HG02943 (cell line): ENCODE measurements around the gene TCEA2.
"Not testable (repeated sequence)": the region's sequence is repeated elsewhere in the genome, so short reads cannot be mapped to it uniquely, and the experiment has no call there.

ENCODE experiments used
- ATAC-seq: cut with Tn5 transposase; IDR thresholded peaks from one replicate; pipeline ENCODE4 v1.9.1; 2021; ENCODE audit warnings: mild to moderate bottlenecking, low read depth, moderate library complexity; ENCODE audit not compliant: unreplicated experiment

Gene TCEA2

DNA sequence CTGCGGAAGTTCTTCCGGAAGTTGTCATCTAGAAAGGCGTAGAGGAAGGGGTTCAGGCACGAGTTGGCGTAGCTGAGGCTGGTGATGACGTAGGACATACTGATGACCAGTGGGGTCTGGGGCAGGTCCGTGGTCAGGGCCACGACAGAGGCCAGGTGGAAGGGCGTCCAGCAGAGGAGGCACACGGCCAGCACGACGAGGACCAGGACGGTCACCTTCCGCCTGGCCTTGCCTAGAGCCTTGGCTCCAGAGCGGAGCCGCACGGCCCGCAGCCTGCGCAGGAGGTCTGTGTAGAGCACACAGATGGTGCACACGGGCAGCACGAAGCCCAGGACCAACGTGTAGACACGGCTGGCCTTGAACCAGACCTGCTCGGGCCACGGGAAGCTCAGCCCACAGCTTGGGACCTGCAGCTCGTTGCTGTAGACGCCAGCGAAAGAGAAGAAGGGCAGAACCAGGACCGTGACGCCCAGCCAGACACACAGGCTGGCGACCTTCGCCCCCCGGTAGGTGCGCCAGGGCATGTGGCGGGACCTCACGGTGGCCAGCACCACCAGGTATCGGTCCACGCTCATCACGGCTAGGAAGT lies 42.9 kb downstream of the TCEA2 start:
- no peak for ATAC-seq

DNA sequence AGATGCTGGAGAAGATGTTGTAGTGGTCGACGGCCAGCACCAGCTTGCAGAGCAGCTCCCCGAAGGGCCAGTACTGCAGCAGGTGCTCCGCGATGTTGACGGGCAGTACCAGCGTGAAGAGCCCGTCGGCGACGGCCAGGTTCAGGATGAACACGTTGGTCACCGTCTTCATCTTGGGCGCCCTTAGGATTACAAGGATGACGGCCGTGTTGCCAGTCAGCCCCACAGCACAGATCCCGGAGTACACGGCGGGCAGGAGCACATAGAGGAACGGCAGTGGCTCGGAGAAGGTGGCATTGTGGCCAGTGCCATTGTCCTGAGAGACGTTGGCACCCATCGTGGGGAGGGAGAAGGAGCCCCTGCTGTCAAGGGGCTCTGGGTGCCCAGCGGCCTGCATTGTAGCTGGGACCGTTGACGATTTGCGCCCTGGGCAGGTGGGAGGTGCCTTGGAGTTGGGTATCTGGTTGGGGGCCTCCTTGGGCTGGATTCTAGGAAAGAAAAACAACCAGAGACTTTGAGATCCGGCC lies 43.5 kb downstream of the TCEA2 start:
- ATAC-seq = no peak

DNA sequence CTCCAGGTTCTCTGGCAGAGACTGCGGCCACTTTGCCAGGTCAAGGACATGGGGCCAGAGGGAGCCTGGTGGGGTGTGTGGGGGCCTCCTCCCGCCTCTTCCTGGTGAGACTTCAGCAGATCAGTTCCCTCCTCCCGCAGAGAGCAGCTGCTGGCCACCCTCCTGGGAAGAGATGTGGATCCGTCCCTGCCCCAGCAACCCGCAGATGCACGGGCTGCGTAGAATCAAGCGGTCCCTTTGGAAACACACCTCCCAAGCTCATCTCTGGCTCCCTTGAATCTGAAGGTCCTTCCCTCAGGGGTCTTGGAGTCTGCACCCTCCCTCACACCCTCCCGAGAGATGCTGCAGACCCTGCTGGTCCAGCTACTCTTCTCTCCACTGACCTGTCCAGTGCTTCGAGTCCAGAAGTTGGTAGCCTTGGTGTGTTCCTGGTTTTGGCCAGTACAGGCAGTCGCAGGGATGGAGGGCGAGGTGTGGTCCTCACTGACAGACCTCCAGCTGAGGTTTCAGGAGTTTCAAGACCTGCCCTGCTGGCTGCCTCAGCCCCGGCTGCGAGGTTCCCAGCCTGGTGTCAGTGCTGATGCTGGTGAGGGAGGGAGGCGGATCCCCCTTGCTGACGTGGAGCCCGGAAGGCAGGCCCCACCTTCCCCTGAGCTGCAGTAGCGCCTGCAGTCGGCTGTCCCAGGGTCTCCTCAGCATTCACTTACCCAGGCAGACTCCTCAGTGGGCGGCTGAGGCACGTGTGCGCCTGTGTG lies 44.2 kb downstream of the TCEA2 start, which contains the start of gene NPBWR2:
TSS of gene NPBWR2 (minus strand) at position 585 of the 755 bp plus-strand sequence. CDS start 734 bp downstream, outside the sequence.
- ATAC-seq = no peak

DNA sequence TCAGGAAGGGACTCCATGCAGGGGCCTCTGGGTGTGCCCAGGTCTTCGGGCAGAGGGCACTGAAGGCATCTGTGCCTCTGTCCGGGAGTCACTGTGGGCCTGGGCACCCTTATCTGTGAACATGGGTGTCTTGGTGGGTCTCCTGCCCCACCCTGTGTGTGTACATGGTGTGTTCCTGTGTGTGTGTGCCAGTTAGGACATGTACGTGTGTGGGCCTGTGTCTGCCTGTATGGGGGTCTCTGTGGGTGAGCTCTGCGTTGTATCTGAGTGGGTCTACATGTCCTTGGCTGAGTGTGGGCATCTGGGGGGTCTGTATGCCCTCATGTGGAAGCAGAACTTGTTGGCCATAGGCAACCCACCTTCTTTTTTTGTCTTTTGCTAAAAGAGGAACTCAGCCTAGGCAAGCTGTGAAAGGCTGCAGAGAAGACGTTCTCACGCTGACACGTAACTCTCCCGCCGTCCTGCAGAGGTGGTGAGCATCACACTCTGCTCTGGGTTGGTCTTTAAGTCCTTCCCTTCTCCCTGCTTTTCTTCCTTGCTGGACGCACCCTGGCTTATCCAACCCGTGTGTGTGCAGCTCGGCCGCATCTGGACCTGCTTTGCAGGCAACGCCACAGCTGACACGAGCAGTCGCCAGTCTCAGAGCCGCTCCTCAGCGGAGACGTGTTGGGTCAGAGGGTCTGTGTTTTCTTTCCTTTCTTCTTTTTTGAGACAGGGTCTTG lies 44.9 kb downstream of the TCEA2 start:
- ATAC-seq = no peak

DNA sequence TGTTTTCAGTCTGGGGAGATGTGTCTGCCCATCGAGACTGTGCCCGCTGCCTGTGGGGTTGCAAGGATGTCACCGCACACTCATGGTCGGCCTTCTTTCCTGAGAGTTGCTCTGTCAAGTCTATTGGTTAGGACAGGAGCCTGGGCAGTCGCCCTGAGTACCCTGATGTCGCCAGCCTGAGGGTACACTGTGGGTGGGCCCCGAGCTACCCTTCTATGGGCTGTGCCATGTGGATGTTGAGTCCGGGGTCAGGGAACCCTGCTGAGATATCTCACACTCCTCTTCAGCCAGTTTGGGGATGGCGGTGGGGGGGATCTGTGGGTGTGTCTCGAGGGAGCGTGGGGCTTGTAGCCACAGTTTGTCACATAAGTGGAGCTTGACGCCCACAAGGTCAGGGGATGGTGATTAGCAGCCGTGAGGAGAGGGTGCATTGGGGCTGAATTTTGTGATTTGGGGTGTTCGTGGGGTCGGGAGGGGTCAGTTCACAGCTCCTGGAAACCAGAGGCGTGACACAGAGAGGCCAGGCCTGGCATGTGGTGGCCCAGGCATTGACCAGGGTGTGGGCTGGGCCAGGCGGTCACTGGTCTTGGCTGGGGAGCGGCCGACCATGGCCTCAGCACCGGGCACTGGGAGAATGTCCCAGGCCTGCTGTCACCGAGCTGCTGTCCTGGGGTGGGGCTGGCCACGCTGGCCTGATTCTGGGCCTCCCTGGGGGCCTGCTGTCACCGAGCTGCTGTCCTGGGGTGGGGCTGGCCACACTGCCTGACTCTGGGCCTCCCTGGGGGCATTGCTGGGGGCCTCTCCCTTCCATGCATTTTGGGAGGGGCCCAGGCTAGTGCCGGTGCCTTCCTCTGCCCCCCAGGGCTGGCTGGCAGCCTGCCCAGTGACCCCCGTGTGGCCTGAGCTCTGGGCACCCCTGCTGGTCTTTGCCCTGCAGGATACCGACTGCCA lies 46.0 kb downstream of the TCEA2 start:
- ATAC-seq = no peak

DNA sequence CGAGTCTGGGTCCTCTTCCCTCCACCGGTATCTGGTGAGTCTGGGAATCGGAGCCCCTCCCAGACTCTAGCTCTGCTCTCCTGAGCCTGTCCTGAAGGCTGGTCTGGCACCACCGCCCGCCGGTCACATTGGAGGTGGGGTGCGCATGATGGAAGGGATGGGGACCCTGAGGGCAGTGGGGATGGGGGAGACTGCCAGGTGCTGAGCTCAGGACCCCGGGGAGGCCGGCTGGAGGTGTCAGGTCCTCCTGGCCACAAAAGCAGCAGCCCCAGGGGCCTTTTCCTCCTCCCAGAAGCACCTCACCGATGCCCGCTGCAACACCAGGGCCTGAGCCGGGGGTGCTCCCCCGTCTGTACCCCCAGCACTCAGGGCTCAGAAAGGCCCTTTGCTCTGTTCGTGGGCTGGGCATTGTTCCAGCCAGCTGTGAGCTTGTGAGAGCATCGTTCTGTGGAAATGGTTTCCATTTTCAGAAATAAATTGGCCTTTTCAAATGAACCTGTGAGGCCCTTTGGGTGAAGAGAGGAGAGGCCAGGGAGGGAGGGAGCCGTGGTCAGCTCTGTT lies 46.9 kb downstream of the TCEA2 start:
- ATAC-seq = no peak

DNA sequence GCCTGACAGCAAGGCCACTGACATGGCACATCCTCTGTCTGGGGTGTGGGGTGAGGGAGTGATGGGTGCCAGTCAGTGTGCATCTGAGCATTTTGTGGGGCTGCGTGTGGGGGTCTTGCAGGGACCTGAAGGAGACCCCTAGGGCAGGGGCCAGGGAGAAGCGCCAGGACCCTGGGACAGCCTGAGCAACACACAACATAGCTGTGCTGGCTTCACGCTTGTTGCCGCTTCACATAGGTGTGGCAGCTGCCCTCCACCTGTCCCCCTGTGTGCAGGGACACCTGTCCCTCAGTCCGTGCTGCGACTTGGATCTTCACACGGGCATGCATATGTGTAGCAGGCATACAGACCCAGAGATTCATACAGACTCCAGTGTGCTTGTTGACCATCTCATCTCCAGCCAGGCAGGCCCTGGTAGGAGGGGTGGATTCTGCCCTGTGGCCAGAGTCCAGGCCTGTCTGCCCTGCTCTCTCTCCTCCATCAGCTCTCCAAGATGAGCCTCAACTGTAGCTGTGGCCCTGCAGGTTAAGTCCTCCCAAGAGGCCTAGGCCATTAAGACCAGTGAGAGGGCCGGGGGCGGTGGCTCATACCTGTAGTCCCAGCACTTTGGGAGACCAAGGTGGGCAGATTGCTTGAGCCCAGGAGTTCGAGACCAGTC lies 47.5 kb downstream of the TCEA2 start:
- no peak for ATAC-seq

DNA sequence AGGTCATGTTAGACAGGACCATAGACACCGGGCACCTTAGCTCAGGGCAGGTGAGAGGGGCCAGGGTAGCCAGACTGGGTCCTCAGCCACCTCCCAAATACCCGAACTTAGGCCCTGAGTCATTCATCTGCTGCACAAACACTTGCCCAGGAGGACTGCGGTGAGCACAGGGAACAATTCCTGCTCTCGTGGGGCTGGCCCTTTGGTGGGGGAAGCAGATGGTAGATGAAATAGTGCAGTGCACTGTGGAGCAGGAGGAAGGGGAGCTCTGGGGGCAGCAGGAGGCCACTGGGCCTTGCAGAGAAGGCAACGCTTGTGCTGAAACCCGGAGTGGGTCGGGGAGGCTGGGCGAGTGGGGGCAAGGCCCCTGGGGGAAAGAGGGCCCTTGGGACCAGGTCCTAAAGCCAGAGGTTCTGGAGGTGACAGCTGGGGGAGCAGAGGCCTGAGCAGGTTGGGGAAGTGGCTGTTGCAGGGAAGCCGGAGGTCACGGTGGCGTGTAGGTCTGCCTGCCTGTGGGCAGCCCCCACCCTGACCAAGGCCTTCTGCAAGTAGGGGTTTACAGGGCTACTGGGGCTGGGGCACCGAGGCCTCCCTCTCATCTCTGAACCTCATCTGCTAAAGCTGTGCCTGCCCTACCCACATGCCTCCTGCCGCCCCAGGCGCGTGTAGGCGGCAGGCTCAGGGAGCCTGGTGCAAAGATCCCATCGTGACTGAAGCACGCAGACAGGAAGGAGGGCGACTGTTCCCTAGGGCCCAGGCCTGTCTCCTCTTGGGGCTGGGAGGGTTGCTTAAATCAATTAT lies 49.0 kb downstream of the TCEA2 start:
- no peak for ATAC-seq

DNA sequence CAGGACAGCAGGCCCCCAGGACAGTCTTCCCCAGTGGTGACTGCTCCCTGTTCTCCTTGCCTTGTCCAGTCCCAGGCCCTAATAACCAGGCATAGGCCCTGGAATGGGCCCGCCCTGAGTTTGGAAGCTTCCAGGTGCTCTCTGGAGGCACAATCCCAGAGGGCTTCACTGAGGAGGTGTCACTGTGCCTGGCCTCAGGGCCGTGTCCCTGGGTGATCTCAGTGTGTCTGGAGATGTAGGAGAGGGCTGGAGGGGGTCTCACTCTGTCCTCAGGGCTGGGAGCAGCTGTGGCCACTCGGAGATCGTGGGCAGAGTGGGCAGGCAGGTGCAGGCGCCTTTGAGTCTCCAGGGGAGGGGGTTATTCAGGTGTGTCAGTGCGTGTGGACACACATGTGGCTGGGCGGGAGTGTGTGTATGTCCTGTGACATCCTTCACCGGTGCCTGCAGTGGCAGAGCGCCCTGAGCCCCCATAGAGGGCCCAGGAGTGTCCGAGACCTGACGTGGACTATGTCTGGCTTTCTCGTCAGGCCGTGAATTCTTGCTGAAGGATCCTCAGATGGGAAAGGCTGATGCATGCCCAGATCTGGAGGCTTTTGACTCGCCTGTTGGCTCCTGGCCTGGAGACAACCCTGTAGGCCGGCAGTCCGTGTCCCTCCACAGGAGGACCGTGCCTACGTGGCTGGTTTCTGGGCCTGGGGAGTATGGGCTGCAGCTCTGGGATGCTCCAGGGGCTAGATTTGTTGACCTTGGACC lies 49.9 kb downstream of the TCEA2 start:
- ATAC-seq = no peak

DNA sequence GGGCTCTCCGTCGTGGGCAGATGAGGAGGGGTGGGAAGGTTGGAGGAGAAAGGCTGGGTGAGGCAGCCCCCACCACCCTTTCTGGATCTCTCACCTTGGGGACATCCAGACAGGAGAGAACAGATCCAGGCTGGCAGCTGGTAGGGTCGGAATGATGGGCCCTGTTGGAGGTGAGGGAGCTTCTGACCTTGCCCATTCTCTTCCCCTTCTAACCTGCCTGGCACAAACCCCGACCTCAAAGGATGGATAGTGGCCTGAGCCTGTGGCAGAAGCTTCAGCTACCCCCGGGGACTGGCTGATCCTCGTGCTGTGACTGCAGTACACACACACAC lies 50.4 kb downstream of the TCEA2 start:
- no peak for ATAC-seq

DNA sequence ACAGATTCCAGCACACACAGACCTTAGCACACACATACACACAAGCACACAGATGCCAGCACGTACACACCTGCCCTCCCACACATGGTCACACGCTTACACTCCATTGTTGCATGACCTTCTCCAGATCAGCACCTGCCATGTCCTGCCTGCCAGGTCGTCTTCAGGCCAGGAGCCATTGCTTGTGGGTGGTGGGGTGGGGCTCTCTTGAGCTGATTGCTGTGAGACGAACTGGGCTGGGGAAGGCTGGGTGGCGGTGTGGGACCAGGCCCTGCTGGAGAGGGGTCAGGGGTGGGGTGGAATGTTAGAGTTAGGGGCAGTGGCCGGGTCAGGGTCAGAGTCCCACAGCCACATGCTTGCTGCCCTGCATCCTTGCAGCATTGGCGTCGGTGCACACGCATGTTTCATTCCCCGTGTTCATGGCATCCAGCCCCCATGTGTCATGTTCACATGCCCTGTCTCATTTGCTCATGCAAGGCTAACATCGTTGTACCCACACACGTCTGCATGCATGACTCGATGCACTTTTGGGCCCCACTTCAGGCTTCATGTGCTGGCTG lies 50.9 kb downstream of the TCEA2 start:
- no peak for ATAC-seq

DNA sequence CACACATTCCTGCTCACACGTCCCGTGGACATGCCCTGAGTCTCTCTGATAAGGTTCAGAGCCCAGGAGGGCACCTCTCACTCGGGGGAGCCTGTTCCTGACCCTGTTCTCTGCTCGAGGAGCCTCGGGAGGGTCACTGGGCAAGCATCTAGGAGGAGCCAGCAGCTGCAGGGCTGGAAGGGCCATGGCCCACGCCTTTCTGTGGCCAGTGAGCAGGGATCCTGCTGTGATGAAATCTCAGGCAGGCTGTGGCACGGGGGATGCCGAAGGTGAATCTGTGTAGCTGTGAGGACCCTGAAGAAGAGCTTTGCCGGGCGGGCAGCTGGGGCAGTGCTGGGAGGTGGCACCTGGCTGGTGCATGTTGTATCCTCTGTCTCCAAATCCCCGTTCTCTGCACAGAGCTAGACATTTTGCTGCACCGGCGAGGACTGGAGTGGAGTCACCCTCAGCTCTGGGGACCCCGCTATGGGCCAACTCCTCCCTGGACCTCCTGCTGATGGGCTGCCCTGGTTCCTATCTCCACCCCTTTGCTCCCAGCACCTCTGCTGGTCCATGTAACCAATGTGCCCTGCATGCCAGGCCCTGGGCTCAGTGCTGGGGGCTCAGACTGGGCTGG lies 51.5 kb downstream of the TCEA2 start:
- no peak for ATAC-seq

DNA sequence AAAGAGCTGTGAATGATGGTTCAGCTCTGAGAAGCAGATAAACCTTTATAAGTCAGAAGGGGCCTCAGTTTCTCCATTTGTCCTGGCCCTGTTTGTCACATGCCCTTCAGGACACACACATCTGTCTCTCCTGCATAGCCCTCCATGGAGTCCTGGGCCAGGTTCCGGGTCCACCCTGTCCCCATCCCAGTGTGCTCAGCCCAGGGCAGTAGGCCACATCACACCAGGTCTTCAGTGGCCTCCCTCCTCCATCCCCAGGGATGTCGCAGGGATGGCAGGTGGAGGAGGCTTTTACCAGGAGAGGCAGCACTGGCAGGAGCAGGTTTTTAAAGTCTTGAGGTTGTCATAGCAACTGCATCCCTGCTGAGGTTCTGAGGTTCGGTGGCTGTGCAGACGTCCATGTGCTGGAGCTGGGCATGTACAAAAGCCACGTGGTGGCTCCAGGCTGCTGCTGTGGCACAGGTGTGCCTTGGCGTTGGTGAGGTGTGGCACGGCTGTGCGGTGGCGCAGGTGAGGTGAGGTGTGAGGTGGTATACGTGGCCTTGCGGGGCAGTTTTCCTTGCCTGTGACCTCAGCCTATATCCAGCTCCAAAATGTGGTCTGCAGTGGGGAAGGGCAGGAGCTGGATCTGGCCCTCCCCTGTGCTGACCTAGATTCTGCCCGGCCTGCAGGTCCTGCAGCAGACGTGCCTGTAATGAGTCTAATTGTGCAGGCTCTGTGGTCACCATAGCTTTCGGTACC lies 52.3 kb downstream of the TCEA2 start:
- no peak for ATAC-seq

DNA sequence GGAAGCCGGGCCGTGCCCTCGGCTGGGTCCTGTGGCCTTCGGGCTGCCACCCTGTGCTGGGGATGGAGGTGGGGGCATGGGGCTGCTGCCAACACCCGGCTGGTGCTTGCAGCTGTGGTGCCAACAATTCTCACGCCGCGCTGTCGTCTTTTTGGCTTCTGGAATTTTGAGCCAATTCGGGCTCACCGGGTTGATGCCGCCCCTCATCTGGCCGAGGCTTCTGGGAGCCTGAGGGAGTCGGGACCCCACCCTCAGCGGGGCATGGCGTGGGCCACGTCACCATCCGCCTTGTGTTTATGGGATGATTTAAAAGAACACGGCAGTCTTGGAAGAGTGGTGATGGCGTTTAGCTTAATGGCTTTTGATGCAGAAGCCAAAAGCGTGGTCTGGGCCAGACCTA lies 53.0 kb downstream of the TCEA2 start:
- ATAC-seq = no peak

DNA sequence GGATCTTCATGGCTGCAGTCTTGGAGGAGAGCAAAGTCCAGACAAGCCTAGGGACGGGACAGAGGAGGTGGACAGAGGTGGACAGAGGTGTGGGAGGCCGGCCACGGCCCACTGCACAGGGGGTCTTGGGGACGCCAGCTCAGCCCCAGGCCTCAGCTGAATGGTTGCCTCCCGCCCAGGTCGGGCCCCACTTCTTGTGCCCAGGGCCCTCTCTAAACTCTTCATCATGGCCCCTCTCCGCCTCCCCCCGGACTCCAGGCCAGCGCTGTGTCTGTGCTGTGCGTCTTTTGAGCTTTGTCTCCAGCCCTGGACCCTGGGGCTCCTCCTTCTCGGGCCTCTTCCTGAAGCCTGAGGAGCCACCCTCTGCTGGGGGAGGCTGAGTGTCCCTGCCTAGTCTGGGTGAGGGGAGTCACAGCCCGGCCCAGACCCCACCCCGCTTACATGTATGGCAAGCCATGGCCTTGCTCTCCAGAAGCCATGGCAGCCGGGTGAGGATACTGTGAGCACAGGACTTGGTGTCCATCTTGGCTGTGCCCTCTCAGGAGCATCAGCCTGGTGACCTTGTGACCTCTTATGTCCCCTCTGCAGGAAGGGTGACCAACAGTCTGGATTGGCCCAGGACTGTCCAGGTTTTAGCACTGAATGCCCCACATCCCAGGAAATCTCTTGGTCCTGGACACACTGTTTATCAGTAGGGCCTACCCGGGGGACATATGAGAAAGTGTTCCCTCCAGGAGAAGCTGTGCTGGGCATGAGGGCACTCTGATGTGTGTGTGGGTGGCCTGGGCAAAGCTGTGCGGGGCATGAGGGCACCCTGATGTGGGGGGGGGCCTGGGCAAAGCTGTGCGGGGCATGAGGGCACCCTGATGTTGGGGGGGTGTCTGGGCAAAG lies 53.8 kb downstream of the TCEA2 start:
- ATAC-seq = no peak

DNA sequence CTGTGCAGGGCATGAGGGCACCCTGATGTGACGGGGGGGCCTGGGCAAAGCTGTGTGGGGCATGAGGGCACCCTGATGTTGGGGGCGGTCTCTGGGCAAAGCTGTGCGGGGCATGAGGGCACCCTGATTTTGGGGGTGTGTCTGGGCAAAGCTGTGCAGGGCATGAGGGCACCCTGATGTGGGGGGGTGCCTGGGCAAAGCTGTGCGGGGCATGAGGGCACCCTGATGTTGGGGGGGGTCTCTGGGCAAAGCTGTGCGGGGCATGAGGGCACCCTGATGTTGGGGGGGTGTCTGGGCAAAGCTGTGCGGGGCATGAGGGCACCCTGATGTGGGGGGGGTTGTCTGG lies 54.4 kb downstream of the TCEA2 start:
- not testable (repeated sequence) for ATAC-seq
